HG02642 (cell line): ENCODE measurements around the gene ADRB1.

ENCODE experiments used
- ATAC-seq: cut with Tn5 transposase; IDR thresholded peaks from one replicate; pipeline ENCODE4 v1.9.1; 2021; ENCODE audit warnings: mild to moderate bottlenecking; ENCODE audit not compliant: unreplicated experiment, poor library complexity

Gene ADRB1

GRCh38 chr10:114043532-114044246, at the start of gene ADRB1:
Gene ADRB1, plus strand, starts transcription at chr10:114043866. Its CDS starts 267 bp downstream, at chr10:114044133.
- peak; percentile 60 for ATAC-seq

DNA sequence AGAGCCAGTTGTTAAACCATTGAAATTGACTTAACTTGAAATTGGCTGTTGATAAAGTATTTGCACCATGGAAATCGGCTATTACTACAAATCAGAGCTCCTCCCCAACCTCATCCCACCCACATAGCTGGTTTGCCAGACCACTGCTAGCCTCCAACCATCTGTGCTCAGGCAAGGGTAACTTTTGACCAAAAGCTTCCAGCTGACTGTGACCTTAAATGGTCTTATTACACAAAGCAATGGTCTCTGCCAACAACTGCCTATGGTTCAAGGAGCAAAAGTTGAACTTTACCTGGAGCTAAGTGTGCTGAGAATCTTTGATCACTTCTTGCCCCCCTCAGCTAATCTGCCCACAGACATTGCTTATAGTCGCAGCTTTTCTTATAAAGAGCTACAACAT, 48.5 kb upstream of the ADRB1 start:
- ATAC-seq: no peak

DNA sequence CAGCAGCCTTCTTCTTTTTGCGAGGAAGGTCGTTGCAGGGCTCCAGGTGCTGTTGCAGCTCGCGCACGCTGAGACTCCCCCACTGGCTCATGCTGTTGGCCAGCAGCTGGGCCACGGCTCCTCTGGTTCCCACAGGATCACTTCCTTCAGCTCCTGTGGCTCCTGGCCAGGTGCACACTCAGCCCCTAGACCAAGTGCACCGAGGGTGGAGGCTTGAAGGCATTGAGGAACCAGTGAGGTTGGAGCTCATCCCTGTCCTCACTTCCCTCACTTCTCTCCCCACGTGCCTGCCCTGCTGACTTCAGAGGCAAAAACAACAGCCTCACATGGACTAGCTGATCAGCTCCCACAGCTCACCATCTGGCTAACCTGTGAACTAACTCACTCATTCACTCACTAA, 46.2 kb upstream of the ADRB1 start:
- ATAC-seq: no peak

DNA sequence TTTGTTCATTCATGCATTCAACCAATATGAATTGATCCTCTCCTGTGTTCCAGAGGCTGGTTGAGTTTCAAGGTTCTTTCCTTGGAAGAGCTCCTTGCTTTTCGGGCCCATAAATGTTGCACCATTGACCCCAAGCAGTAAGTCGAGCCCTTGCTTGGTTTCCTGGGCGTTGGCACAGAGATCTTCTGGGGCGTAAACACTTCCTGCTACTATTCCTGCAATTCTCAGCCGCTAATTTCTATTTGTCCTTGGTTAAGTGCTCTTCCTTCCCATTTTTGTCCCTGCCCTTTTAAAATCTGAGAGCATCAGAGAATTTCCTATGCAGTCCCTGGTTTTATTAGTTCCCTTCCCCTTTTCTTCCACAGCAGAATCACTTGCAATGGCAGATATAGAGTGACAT, 44.1 kb upstream of the ADRB1 start:
- ATAC-seq: no peak

- no peak for ATAC-seq
Measured at GRCh38 chr10:114000457-114001010, 43.1 kb upstream of the ADRB1 start.

- no peak for ATAC-seq
Measured at GRCh38 chr10:114002422-114002821, 41.2 kb upstream of the ADRB1 start.

GRCh38 chr10:114003161-114003941, 40.3 kb upstream of the ADRB1 start:
- ATAC-seq: no peak

DNA sequence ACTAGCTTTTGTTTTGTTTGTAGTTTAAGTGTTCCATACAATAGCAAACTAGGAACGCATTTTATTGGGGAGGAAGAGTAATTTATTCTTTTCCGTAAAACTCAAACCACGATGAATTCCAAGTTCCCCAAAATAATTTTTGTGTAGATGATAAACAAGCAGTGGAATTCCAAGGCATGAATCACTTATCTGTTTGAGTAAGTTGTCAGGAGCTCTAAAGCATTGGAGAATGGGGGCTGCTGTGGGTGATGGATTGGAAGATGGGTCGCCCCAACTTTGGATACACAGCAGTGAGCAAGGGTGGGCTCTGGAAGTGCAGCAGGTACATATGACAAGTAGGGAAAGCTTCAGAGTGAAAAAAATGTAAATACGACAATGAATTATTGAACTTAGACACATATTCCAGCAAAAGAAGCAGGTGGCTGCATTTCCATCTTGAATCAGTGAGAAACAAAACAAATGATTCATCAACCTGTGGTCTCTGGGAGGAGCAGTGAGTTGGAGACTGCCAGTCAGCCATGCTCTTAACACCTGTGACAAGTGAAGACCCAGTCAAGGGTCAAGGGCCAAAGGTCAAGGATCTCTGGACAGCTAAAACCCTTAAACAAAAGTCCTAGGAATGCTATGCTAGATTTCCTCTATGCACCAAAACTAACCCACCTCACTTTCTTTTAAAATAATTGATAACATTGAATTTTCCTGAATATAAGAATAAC, 34.2 kb upstream of the ADRB1 start:
- no peak for ATAC-seq

- no peak for ATAC-seq
Measured at GRCh38 chr10:114010316-114010715, 33.4 kb upstream of the ADRB1 start.

DNA sequence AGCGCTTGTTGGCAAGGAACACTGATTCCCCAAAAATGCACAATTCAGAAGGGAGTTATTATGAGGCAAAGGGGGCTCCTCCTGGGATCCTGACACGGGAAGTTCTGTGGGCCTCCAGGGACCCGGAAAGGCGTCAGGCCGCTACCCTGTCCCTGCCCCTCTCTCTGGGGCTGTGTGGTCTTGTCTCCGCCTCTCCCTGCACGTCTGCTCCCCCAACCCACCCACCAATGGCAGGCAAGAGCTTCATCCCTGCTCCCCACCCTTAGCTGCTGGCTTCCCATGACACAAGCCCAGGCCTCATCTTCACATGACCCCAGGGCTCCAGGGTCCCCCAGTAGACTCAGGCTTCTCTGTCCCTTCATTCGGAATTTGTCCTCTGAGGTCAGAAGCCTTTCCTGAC, 31.0 kb upstream of the ADRB1 start:
- no peak for ATAC-seq

- ATAC-seq: no peak
Measured at GRCh38 chr10:114015708-114016107, 28.0 kb upstream of the ADRB1 start.

GRCh38 chr10:114017271-114017670, 26.4 kb upstream of the ADRB1 start:
- ATAC-seq: no peak

- ATAC-seq: no peak
Measured at GRCh38 chr10:114017873-114018272, 25.8 kb upstream of the ADRB1 start.

DNA sequence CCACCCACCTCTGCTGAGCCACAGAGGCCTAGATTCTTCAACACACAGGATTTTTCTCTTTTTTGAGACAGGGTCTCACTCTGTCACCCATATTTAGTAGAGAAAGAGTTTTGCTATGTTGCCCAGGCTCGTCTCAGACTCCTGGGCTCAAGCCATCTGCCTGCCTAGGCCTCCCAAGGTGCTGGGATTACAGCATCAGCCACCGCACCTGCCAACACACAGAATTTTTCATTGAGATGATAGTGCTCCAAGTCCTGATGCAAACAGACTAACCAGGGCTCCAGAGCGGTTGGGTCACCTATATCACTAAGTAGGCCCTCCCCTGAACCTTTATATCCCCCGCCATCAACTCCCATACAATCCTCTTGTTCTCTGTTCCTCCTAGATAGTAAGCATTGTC, 24.4 kb upstream of the ADRB1 start:
- no peak for ATAC-seq

GRCh38 chr10:114021154-114021553, 22.5 kb upstream of the ADRB1 start:
- no peak for ATAC-seq

- ATAC-seq: no peak
Measured at GRCh38 chr10:114021717-114022680, 21.7 kb upstream of the ADRB1 start.

DNA sequence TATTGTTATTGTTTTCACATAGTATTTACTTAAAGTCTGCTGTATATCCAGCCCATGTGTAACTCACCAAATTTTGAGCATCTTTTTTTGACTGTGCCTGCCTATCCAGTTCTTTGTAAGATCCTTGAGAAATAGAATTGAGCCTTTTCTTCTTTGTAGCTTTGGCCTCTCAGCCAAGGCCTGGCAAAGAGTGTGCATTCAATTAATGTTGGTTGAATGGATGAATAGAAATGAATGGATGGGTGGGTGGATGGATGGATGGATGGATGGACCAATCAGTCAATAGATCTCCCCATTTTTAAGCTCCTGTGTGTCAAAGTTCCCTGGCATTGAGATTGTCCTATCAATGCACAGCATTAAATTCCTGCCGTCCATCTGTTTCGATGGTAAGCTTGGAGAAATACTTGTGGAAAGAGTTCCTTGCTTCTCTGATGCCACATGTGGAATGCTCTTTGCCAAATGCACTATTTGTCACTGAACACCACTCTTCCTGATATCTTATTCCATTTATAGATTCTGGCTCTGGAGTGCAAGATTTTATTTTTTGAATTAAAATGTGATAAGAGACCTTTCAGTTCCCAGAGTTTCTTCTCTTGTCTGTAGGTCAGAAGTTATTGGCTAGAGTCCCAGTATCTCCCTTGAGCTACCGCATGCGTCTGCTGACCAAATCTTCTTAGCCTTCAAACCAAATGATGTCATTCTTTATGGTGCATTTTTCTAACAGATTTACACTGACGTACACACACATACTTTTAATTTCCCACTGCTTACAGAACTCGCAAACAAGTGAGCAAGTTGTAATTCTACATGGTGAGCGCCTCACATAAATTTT, 20.7 kb upstream of the ADRB1 start:
- no peak for ATAC-seq

GRCh38 chr10:114024876-114025610, 18.6 kb upstream of the ADRB1 start:
- ATAC-seq: peak; percentile 72
